Stomach (tissue), 4 donors: ENCODE results near the gene RIF1.
"Not testable (repeated sequence)": the region's sequence is repeated elsewhere in the genome, so short reads cannot be mapped to it uniquely, and the experiment has no call there.

Source experiments
- CTCF ChIP-seq, 7 experiments: fragments of 450-650 bp in 4 of 7; fragments of 200-600 bp in 3 of 7; sonication (generic) in 3 of 7; IDR thresholded peaks; one replicate each; pipeline ENCODE4 v1.5.1; 2016 to 2019; ENCODE audit warnings: antibody characterized with exemption in 7 of 7, control low read depth in 2 of 7, mild to moderate bottlenecking in 1 of 7
- EP300 ChIP-seq: sonication (generic); formaldehyde crosslinking; IDR thresholded peaks from one replicate; pipeline ENCODE4 v1.6.1; 2017; ENCODE audit warnings: antibody characterized with exemption
- POLR2AphosphoS5 ChIP-seq, 3 donors: sonication (generic); formaldehyde crosslinking; IDR thresholded peaks; one replicate each; pipeline ENCODE4 v1.6.1; 2016; ENCODE audit warnings: antibody characterized with exemption in 3 of 3

GRCh38 chr2:151421681-151422080 is 12.0 kb downstream of the RIF1 start:
- not testable (repeated sequence) for TF ChIP-seq CTCF (IDR thresholded peaks at IDR 0.05); EP300; POLR2AphosphoS5 (IDR thresholded peaks at IDR 0.05)
